Stimulated activated CD4-positive, alpha-beta T cell treated with anti-CD3 and anti-CD28 coated beads, Interleukin-1b, Interleukin-23, amount 100 ng/mL, for 4 hours (primary cell): ENCODE data around the gene FLRT1.

ENCODE experiments used
- DNase-seq, 2 donors: peaks; one replicate each; pipeline ENCODE4 v3.0.0-alpha.2; 2020; ENCODE audit warnings: low read depth in 2 of 2

The FLRT1 gene

DNA sequence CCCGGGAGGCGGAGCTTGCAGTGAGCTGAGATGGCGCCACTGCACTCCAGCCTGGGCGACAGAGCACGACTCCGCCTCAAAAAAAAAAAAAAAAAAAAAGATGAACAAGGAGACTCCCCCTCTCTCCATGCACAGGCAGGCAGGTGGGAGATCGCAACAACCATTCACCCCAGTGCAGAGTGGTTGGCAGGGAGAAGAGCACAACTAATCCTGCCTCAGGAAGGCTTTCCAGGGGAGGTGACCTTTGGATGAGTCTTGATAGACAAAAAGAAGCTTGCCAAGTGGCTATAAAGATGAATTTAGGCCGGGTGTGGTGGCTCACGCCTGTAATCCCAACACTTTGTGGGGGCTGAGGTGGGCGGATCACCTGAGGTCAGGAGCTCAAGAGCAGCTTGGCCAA lies 30.0 kb downstream of the FLRT1 start:
- no peak for DNase-seq

DNA sequence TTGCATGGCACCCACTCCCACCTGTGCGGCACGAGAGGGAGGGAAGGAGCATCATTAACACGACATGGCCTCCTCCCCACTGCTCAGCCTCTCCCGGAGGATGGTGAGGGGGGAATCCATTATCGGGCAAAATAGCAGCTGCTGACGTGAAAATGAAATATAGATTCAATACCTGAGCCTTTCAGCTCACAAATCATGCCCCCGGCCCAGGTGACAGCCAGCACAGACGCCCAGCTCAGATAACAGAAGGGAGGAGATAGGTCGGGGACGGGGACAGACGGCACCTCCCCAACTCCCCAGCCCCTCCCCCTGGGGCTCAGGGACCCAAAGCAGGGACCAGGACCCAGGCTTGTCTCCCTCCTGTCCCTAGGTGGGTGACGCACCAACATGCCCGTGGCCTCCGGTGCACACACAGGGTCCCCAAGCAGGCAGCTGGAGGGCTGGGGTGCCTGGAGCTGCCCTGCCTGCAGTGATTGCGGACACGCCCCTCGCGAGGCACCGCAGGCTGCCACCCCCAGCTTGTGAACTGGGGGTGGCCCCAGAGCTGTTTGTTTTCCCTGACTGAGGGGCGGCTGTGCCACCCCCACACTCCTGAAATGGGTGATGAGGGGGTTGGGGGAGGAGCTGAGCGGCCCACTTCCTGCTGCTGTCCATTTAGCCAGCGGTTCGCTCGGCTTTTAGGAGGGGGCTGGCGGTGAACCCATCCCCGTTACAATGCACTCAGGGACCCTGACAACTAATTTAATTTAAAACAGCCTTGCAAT lies 31.7 kb downstream of the FLRT1 start:
- DNase-seq, result no peak

DNA sequence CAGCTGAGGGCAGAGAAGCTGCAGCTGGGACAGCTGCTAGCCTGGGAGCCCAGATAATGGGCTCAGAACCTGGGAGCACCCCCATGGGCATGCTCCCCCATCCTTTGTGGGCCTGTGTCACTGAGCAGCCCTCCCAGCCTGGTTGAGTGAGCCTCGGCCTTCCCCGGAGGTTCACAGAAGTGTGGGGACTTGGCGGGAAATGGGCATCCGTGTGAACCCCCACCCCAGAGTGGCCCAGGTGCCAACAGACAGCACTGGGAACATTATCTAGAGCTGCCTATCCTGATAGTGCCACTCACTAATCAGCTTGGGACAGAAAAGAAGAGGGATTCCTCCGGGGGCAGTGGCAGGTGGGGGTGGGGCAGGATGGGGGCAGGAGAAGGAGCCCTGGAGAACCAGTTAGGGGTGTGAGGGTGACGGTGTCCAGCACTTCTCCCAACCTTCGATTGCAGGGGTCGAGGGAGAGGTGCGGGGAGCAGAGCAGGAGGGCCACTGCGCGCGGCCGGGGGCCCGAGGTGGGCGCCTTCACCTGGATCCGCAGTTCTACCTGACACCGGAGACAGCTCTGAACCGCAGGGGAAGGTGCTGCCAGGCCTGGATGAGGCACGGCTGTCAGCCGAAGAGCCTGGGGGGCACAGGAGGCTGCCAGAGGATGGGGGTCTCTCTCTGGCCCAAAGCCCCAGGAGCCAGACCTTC lies 33.1 kb downstream of the FLRT1 start:
- DNase-seq, result no peak

DNA sequence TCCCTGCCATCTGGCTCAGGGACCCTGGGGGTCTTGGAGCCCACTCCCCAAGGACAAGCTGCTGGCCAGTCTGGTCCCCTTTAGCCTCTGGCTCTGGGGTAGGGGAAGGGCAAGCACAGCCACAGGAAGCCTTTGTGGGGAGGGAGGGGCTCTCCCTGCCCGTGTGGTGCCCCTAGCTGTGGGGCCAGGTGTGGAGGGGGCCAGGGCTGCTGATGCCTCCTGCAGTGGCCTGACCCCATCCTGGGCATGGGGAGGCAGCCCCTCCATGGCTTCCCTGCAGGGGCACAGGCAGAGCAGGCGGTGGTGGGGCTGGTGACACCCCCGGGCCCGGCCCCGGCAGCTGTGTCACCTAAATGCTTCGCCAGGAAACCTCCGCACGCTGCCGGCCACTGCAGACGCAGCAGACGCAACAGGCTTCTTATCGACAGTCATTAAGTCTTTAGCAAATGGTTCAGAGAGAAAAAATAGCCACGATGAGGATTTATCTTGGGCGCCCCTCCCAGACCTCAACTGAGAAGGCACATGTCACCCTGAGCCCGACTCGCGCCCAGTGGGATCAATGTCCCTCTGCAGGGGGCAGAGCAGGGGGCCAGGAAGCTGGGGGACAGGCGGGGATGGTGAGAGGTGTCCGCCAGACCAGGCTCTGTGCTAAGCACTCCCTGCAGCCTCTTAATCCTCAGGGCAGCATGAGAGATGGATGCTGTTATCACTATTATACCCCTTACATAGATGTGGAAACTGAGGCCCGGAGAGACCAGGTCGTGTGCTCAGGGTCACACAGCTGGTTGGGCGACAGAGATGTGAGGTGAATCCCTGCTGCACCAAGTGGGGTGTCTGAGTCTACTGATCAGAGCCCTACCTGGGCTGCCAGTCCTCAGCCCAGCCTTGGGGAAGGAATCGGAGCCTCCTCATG lies 33.9 kb downstream of the FLRT1 start:
- DNase-seq, result no peak

DNA sequence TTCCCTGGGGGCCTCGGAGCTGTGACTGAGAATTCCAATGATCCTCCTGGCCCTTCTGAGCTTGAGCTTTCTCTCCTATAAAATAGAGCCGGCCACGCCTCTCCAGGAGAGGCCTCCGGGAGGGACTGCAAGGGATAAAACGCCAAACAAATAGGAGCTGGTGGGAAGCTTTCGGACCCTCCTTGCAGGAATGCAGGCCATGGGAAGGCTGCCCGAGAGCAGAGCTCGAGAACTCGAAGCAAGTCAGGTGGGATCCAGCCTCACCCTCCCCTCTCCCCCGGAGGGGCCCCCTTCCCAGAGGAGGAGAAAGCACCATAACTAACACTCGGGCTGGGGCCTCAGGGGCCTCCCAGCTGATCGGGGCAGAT lies 34.6 kb downstream of the FLRT1 start:
- DNase-seq, result no peak

DNA sequence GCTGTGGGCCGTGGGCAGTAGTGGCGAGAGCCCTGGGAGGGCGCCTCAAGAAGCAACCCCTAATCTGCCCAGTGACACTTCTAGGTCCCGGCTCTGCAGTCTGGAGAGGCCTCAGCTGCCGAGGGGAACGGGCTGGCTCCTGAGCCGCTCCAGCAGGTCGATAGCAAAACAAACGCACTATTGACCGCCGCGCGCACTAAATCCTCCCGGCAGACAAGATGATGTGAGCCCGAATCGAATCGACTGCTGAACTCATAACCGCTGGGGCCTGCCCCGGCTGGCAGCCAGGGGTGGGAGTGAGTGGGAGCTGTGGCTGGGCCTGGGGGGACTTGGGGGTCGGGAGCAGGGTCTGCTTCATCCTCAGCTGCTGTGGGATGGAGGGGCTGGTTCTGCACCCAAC lies 36.1 kb downstream of the FLRT1 start:
- no peak for DNase-seq

DNA sequence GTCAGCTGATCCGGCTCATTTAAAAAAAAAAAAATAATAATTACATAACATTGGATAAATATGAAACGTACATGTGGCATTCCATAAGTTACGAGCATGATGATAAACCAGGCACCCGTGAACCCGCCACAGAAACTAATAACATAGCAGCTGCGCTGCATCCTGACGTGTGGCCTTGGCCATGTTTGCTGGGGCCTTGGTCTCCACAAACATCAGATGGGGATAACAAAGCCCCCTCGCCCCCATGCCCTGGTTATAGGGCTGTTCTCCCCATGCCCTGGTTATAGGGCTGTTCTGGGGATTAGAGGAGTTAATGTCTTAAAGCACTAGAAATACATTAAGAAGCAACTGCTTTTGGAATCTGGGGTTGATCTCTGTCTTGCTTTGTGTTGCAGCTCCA lies 36.7 kb downstream of the FLRT1 start:
- DNase-seq, result no peak

DNA sequence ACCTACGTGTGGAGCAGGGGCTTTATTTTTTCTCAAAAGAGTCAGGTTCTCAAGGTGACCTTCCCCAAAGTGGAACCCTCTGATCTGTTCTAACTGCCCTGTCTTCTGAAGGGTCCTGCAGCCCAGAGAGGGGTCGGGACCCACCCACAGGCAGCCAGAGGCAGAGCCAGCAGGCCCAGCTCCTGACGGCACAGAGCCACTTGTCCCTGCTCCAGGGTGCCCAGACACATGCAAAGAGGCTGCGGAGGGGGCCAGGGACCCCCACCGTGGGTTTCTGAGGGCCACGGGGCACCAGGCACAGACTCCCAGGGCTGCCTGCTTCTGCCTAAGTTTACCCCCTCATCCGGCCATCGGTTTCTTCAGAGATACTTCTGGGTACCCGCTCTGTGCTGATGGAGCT lies 37.1 kb downstream of the FLRT1 start:
- DNase-seq, result no peak

DNA sequence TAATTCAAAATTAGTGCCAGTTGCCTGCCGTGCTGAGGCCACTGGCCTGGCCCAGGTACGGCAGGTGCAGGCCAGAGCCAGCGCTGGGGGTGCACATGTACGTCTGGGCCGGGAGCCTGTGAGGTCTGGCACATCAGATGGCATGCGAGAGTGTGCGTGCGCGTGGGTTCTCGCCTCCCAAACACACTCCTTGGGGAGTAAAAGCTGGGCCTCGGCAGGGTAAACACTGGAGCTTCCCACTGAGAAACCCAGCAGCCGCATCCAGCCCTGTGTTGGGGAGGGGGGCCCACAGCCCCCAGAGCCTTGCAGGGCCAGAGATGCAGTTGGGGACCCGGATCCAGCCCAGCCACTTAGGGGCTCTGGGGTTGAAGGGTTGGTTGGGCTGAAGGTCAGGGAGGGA lies 37.8 kb downstream of the FLRT1 start:
- no peak for DNase-seq

DNA sequence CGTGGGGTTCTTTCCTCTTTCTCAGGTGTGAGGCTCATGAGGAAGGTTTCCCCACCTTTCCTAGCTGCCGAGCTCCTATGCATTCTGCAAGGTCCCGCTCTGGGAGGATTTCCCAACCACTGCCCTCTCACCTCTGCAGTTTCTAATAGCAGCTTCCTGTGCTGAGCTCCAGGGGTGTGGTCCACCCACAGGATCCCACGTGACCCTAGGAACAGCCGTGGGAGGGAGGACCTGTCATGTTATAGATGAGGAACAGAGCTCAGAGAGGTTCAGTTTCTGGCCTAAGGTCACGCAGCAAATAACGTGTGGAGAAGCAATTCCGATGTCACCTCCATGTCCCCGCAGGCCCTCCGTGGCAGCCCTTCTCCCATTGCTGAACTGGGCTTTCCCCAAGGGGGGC lies 38.5 kb downstream of the FLRT1 start:
- DNase-seq, result no peak

DNA sequence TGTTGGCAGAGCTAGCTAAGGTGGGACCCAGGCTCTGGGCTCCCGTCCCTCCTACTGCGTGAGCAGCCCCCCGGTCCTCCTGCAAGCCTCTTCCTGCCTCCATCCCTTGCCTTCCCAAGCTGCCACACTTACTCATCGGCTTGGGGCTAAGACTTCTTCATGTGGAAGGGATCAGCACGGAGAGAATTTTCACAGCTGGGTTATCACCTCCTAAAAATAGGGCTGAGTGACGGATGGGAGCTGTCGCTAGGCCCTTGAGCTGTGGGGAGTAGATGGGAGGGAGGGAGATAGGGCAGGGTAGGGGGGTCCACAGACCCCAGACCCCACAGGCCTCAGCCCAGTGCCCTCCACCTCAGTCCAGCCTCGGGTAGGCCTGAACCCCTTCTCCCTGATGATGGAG lies 41.0 kb downstream of the FLRT1 start:
- no peak for DNase-seq

DNA sequence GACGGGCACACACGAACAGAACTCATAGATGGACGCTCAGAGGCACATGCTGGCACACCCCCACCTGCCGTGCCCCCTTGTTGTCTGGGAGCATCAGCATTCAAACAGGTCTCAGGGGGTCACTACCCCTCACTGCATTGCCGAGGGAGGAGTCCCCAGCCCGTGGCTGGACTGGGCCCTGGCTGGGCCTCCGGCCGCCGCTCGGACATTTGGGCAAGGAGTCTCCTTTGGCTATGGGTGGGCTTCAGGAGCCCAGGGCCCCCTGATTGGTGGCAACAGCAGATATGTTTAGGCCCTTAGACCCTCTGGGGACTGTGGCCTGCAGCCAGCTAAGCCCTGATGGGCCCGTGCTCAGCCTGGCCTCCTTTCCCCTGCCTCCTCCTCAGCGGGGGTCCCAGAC lies 41.9 kb downstream of the FLRT1 start:
- no peak for DNase-seq

DNA sequence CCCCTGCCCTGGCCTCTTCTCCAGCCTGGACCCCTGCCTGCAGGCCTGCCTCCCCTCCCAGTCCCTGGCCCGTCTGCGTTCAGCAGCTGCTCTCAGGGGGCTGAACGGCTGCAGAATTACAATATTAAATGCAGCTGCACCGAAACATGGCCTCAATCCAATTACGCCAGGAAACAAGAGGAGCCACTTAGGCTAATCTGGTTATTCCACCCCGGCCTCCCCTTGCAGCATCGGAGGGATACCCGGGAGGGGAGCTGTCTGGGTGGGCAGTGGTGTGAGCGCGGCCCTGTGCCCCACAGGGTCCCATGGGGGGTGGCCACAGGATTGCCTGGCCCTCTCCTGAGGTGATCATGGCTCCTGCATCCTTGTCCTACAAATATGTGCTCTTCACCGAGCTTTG lies 42.6 kb downstream of the FLRT1 start:
- no peak for DNase-seq

DNA sequence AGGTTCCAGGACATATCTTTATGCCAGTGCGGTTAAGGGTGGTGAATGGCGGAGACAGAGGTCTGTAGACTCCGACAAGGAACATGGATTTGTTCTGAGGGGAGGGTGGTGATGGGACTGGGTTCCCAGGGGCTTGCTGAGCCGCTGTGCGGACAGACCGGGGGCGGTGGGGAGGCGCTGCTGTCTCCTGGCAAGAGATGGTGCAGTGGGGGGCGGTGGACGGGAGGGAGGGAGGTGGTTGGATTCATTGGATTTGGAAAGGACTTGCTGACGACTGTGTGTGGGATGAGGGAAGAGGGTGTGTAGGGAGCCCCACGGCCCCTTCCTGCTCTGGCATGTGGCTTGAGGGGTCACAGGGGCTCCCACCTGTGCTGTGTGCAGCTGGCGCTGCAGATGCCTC lies 43.2 kb downstream of the FLRT1 start:
- no peak for DNase-seq

DNA sequence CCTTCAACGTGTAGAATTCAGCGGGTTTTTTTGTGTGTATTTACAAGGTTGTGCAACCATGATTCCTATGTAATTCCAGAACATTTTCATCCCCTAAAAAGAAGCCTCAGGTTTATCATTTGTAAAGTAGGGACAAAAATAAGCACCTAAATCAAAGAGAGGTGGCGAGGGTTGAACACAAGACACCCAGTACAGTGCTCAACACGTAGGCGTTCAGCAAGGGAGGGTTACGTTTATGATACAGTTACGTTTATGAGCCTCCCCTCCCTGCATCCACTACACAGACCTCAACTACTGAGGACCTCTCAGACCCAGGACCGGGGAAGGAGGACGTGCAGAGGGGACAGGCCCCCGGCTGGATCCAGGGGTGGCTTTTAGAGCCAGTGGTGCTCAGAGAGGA lies 44.7 kb downstream of the FLRT1 start:
- no peak for DNase-seq

DNA sequence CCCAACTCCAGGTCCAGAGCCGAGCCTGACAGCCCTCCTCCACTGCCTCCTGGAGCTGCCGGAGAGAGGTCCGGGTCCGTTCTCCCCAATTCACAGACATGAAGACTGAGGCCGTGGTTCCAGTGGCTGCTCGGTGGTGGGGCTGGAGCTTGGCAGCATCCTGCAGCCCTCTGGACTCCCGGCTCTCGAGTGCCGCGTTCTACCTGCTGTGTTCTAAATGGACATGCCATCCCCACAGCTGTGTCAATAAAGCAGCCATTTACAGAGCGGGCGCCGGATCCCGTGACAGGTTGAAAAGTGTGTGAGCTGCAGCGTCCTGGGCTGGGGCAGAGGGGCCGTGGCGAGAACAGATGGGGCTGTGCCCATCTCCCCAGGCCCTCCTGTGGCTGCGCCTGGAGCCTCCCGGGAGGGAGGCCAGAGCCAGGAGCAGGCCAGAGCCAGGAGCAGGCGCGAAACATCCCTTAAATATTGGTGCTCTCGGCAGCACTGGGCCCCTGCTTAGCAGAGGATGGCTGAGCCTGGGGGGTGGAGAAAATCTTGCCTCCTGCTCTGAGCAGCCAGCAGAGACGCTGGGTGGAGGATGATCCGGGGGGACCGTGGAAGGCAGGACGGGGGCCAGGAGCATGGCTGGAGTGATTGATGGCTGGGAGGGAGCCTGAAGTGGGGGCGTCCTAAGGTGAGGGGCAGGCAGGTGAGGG lies 46.2 kb downstream of the FLRT1 start:
- DNase-seq, result no peak

DNA sequence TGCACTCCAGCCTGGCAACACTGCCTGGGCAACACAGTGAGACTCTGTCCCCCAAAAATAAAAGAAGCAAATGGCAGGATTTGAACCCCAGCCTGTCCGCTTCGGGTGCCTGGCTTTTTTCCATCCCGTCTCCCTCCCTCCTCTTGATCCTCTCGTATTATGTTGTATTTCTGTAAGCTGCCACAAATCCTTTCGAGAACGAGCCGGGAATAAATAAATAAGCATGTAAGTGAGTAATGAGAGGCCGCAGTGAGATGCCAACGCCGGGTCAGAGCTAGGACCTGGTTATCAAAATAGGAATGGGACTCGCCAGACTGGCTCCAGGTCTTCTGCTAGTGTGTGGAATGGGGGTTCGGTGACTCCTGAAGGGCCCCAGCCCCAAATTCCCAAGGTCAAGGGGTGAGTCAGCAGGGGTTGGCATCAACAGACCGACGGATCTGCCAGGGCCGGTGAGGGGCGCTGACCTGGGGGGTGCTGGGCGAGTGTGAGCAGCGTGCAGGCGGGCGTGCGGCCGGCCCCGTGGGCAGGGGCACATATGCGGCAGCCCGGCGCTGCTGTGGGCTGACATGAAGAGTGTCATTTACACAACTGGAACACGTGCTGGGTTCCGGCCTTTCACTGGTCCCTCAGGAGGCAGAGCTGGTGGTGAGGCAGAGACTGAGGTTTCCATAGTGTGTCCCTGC lies 47.8 kb downstream of the FLRT1 start:
- no peak for DNase-seq

DNA sequence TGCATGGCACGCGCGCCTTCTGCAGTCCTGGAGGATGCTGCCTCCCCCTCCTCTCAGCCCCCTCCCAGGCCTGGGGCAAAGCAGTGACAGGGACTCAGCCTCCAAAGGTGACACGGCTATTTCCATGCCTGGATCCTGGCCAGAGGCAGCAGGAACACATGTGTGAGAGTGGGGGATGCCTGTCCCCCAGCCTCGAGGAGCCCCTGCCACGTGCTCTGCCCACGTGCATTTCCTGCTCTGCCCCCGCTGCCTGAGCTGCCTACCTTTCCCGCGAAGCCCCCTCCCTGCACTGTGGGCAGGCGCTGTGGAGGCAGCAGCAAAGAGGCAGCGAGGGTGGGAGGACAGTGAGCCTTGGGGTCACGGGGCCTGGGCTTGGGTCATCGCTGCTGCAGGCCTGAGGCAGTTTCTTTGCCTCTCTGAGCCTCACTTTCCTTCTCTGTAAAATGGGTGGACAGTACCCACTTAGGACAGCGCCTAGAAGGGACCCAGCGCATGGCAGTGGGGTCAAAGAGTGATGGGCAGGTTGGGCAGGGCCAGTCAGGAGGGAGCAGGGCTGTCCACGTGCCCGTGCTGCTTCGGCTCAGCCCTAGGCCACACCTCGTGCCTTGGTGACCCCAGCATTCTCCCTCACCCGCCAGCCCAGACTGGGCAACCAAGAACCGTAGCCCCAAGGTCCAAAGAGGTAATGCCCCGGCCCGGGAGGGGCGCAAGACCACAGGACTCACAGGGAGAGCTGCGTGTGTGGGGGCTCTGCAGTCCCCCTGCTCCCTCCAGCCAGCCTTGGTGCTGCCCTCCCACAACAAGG lies 48.6 kb downstream of the FLRT1 start:
- no peak for DNase-seq

DNA sequence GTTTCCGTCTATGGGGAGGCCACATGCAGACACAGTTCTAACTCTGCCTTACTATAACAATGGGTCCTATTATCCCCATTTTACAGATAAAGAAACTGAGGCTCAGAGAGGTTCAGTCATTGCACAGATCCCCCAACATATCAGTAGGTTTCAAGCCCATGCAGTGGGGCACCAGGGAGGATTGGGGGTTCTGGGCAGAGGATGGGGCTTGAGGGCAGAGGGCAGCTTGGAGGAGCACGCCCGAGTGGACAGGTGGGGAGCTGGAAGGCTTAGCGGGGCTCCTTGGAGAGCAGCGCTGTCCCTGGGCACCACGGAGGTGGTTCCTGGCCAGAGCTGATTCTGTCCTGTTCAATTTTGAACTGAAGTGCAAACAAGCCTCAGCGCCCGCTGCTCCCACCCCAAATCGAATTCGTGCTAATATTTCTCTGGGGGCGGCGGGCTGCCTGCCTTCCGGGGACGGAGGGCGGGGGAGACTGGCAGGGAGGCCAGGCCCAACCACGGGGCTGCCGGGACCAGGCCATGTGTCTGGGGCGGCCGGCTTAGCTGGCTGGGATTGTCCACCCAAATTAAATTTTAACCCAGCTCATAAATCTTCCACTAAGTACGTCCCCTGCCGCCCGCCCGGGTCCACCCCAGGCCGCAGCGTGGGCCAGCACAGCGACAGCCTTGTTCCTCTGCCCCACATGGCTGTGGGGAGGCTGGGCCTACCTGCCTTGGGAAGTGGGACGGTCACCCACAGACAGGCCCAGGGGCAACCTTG lies 49.4 kb downstream of the FLRT1 start:
- no peak for DNase-seq
